Right renal cortex interstitium (tissue), 3 donors: ENCODE data around the gene GHSR. TPM values are rescaled to one million over a fixed set of nuclear protein-coding genes. Genes with fewer than 3 reads are reported as not detected.

Experiments
- DNase-seq, 3 donors: peaks; one replicate each; pipeline ENCODE4 v3.0.0-alpha.2; 2013; ENCODE audit warnings: low read depth in 3 of 3, low spot score in 2 of 3
- polyA plus RNA-seq, 3 donors: library from polyadenylated mRNA; unstranded; fragments of 120-200 nt; gene quantifications; one replicate each; pipeline ENCODE4 v1.2.1, GENCODE V29; 2013; ENCODE audit not compliant: insufficient read length in 3 of 3

GHSR gene, protein sequence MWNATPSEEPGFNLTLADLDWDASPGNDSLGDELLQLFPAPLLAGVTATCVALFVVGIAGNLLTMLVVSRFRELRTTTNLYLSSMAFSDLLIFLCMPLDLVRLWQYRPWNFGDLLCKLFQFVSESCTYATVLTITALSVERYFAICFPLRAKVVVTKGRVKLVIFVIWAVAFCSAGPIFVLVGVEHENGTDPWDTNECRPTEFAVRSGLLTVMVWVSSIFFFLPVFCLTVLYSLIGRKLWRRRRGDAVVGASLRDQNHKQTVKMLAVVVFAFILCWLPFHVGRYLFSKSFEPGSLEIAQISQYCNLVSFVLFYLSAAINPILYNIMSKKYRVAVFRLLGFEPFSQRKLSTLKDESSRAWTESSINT
- not detected for polyA plus RNA-seq

DNA sequence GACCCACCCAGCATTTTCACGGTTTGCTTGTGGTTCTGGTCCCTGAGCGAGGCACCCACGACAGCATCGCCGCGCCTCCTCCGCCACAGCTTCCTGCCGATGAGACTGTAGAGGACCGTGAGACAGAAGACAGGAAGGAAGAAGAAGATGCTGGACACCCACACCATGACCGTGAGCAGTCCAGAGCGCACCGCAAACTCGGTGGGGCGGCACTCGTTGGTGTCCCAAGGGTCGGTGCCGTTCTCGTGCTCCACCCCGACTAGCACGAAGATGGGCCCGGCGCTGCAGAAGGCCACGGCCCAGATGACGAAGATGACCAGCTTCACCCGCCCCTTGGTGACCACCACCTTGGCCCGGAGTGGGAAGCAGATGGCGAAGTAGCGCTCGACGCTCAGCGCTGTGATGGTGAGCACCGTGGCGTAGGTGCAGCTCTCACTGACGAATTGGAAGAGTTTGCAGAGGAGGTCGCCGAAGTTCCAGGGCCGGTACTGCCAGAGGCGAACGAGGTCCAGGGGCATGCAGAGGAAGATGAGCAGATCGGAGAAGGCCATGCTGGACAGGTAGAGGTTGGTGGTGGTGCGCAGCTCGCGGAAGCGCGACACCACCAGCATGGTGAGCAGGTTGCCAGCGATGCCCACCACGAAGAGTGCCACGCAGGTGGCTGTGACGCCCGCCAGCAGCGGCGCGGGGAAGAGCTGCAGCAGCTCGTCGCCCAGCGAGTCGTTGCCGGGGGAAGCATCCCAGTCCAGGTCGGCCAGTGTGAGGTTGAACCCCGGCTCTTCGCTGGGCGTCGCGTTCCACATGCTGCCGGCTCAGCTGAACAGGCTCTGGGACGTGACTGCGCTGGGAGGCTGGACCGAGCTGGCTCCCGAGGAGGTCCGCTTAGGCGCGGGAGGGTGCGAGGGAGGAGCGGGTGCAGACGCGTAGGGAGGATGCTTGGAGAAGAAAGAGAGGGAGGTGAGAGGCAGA lies at the start of gene GHSR:
GHSR (minus strand) TSS at position 846 of the 969 bp plus-strand sequence; CDS start at position 803, 43 bp downstream.
- DNase-seq: no peak

DNA sequence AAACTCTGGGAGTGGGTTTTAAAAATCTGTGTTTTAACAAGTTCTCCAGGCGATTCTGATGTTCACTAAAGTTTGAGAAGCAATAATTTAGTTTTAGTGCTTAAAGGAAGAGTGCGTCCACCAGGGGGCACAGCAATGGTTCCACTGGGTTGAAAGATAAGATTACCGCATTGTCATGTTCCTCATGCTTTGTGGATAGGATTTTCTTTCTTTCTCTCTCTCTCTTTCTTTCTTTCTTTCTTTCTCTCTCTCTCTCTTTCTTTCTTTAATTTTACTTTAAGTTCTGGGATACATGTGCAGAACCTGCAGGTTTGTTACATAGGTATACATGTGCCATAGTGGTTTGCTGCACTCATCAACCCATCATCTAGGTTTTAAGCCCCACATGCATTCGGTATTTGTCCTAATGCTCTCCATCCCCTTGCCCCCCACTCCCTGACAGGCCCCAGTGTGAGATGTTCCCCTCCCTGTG lies 42.0 kb upstream of the GHSR start:
- DNase-seq: peak; percentile 20 to 52 (median 38)

DNA sequence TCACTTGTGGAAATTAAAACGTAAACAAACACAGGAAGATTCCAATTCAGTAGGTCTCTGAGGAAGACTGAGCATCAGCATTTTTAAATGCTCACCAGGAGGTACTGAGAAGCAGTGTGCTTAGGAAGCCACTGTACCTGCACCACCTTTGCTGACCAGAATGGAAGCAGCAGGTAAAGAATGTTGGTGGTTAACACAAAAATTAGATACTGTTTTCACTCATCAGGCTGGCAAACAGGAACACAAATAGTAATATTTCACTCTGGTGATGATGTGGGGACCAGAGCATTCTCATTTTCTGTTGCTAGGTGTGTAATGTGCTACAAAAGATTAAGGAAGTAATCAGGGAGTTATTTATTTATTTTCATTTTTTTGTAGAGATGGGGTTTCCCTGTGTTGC lies 29.9 kb upstream of the GHSR start:
- DNase-seq: no peak

DNA sequence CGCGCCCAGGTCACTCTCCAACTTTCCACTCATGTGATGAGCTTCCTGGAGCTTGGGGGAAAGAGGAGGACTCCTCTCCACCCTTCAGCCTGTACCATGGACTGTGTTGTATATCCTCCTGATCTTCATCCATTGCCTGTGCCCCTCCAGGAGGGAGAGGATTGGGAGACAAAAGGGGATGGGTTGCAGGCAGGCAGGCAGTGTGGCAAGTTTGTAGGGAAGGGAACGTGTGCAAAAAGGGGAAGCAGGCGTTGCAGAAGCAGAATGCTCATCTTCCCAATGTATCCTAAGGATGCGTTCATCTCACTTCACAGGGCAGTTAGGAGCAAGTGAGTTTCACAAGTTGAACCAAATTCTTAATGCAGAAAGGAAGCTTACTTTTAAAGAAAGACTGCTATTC lies 28.1 kb upstream of the GHSR start:
- no peak for DNase-seq

DNA sequence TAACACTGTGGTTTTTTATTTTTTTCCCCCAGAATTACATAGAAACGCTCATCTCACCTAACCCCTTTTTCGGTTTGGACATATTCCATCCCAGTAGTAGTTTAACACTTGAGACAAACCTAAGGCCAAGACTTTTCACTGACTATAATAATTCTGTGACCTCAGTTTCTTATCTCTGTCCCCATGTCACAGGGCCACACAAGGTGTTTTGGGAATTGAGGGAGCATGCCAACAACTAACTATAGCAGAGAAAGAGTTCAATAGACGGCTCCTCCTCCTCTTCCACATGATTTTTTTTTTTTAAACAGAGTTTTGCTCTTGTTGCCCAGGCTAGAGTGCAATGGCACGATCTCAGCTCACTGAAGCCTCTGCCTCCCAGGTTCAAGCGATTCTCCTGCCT lies 27.4 kb upstream of the GHSR start:
- no peak for DNase-seq

DNA sequence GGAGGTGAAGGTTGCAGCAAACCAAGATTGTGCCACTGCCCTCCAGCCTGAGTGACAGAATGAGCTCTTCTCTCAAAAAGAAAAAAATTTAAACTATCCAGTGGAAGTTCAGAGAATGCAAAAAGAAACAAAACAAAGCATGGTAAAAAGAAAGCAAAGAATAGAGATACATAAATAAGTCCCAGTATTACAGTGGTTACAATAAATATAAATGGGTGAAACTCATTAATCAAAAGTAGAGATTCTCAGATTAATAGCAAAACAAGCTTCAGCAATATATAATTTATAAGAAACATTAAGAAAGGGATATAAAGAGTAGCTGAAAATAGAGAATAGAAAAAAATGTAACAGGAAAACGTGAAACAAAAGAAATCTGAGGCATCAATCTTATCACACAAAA lies 23.6 kb upstream of the GHSR start:
- no peak for DNase-seq

DNA sequence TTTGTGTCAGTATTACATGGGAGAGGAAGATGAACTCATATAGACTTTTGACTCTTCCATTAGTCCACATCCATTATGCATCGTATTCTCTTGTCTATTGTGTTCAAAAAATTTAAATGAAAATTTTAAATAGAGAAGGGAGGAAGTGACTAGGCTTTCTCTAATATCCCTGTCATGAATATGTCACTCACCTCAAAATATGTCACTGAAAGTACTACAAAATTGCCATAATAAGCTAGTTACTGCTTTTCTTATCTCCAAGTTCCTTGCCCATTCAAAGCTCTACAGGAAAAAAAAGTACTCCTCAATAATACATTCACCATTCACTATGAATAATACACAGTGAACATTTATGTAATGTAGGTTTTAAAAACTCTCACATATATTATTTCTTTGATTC lies 22.3 kb upstream of the GHSR start:
- no peak for DNase-seq

DNA sequence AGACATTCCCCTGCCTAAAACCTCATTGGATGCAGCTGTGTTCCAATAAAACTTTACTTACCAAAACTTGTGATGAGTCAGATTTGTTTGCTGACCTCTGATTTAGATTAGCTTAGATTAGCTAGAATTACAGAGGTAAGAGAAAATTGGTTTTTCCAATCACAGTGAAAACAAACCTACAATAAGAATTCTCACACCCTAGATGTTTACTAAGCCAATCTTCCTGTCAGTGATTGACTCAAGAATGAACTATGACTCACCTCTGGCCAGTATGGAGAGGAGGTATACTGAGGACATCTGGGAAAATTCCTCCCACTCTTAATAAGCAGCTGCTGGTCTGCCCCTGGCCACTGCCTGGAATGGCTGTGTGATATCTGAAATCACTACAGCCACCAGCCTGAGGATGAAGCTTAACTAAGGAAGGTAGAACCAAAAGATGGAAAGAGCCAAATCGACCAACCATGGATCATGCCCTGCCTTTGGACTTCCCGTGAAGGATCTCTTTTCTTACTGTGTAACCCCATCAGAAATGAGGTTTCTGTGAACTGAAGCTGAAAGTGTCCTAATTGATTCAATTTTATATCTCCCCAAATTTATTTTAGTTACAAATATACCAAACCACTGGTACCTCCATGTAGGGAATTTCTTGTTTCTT lies 19.0 kb upstream of the GHSR start:
- no peak for DNase-seq

DNA sequence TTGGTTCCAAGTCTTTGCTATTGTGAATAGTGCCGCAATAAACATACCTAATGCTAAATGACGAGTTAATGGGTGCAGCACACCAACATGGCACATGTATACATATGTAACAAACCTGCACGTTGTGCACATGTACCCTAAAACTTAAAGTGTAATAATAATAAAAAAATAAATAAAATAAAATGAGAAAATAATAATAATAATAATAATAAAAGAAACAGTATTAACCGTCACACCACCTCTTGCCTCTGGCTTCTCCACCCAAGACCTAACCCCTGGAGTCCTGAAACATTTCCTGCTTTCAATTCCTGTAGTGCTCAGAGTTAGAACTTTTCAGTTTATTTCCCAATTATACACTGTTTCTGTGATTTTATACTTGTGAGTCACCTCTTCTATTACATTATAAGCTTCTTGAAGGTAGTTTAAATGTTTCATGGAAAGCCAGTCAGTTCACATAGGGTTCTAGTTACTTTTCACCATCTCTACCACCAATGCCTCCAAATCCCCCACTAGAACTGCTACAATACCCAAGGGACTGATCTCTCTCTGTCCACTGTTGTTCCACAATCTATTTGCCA lies 18.4 kb upstream of the GHSR start:
- no peak for DNase-seq

DNA sequence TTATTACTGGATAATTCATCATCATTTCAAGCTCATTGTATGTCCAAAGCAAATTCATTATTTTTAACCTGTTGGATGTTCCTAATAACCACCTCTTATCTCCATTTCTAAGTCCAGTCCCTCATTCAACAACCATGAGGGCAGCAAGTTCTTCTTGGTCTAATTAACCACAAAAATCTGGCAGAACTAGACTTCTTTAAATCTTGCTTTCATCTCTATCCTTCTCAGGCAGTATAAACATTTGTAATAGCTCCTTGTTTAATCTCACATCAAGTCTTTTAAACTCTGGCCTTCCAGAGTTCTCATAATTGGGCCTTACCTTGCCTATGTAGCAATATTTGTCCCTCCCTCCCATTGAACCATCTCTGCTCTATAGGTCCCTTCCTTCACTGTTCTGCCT lies 17.0 kb upstream of the GHSR start:
- no peak for DNase-seq

DNA sequence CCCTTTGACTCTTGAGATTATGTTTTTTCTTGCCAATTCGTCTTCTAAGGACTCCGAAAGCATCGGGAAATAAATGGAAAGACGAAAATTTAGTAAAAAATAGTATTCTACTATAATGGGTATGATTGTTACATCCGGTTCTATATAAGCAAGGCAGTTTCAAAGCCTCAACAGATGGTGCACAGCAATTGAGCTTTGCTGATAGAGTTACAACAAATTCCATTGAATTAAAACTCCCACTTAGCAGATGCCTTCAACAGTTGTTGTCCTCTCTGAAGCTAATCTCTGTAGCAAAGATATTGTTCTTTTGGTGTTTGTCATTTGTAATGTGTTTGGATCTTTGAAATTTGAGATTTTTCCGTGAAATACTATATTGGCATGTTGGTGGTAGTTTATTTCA lies 16.1 kb upstream of the GHSR start:
- DNase-seq: no peak

DNA sequence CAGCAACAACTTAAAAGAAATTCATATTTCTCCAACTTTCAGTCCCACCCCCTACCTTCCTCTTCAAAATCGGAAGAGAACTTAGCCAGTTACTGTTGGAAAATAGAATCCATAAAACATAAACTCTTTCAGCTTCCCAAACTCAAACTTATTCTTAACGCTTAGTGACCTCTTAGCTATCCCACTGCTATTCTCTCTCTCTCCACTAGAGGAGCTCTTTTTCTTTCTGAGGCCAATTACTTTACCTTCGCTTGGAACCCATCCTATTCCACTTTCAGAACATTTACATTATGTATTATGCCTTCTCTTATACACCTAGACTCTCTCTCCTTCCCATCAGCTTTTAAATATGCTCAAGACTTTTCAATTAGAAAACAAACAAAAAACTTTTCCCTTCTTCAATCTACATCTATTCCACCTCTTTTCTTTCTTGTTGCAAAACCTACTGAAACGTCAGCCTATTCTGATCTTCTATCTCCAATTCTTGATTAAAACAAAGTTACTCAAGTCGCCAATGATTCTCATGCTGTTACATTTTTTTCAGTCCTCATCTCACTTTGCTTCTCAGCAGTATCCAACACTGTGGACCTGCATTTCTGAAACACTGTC lies 13.4 kb upstream of the GHSR start:
- no peak for DNase-seq

DNA sequence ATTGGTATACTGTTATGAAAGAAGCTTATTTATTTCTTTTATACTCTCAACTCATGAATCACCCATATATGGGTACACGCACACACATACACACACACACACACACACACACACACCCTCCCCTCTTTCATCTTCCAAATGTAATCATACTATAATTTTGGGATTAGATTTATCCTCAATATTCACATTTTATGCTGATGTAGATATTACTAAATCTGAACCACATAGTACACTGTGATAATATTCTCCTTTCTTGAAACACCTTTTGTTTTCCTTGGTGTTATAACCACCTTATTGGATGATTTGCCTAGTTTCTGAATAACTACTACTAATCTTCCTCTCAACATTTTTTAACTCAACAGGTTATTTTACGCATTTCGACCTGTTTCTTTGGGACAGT lies 8.1 kb upstream of the GHSR start:
- no peak for DNase-seq

DNA sequence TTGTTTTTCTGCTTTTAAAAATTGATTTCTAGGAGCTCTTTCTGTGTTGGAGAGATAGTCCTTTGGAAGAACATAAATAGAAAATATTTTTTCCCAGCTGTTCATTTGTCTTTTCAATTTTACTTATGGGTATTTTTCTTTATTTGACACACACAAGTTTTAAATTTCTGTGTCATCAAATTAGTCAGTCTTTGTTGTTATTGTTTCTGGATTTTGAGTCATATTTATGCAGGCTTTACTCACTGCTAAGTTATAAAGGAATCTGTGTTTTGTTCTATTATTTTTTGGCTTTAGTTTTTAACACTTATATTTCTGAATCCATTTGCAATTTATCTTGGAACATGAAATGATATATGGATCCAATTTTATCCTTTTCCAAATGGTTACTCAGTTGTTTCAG lies 5.9 kb upstream of the GHSR start:
- no peak for DNase-seq

DNA sequence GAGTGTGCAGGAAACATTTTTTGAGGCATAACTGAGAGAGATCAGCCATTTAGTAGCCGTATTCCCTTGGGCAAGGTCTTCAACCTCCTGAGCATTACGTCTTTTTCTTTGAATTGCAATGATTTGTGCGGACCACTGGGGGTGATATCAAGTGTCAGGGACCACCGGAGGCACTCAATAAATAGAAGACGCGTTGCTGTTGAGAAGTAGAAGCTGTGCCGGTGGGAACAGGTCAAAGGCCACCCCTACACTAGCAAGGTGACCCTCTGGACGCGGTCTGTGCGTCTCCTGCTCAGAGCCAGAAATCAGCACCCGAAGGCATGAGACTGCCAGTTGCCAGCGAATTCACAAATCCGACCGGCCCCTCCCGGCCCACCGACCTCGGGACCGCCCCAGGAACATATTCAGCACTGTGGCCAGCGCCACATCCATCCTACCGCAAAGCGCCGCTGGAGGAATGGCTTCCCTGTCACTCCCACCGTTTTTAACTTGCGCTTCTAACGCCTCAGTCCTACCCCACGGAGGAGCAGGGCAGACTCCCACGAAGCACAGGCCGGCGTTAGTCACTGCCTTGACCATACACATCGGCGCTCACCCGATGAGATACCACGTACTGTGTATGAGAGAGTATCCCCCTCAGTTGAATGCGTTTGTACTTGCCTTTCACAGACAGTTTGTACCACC lies 1.4 kb upstream of the GHSR start:
- peak in 2 of 3 donors; percentile 31 to 52 for DNase-seq

DNA sequence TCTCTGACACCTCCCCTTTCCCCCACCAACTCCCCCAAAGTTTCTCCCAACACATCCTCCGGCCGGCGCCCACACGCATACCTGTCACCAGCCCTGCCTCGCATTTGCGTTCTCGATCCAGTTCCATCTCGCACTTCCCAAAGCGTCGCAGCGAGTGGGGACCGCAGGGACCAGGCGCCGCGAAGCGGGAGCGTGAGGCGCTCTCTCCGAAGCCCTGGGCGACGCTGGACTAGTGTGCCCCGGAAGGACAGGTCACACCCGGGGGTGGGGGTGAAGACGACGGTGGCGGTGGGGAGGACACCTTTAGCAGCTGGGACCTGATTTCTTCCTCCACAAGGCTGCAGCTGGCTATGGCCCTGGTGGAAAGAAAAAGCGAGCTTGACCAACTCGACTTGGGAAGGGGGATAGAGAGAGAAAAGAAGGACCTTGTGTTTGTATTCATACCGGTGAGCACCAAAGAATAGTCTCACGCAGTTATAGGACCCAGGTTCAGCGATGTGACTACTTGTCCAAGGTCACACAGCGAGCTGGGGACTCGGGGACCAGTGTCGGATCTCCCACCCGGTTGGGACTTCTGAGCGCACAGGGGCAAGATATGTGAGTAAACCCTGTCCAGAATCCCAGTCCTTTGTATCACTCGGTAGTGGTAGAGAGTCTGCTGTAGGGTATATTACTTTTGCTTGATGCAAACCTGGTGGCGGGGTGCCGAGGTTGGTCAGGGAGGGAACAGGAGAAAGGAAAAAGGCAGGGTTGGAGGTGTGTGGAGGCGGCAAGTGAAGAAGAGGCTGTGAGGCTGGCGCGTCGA lies 607 bp upstream of the GHSR start:
- no peak for DNase-seq

DNA sequence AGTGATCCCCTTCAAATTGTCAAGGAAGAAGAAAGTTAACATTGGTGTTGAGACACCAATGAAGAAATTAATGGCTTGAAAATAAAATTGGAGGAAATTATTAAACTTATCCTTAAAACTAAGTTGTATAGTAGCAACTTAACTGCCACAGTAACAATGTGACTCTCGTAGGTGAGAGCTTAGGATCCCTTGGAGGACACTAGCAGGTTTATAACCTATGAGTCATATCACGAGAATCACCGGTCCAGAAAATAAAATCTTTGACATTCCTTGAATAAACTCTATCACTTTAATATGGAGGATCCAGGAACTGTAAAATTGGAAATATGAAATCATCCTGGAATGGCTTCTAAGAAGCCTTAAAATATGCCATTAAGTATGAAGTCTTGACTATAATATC lies 2.1 kb downstream of the GHSR start:
- no peak for DNase-seq

DNA sequence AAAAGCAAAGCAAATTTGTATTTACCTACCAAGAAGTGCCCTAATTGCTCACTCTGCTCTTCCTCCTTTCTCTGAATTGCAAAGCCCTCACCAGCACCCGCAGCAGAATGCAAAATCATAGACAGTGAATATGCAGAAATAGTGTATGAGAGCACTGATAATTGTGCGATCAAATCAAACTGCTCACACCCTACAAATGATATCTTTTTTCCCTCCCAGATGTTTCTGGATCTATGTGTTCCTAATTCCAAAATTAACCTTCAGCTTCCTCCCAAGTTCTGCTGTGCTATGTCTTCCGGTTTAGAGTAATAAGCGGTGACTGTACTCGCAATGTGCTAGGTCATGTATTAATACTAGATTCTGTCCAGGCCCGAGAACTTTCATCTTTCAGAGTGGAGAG lies 3.4 kb downstream of the GHSR start:
- DNase-seq: no peak

DNA sequence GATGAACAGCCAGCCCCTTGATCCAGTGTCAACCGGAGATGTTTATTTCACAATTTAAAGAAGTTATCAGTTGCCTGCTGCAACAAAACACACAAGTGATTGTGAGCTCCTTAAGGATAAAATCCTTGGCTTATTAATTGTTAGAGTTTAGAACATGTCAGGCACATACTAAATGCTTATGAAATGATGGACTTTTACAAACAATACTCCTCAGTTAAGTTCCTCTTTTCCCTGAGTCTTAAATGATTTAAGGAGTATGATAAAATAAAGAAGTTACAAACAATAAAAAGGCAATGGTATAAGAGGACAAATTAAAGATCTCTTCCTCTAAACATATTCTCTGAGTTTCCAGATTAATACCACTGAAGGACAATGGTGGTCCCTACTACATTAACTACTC lies 5.7 kb downstream of the GHSR start:
- DNase-seq: no peak
